GM12874 (cell line): ENCODE results near the gene TREML4.

ENCODE experiments used
- TF ChIP-seq, protein P1 (sequence below): IDR thresholded peaks from 2 replicates; pipeline ENCODE4 v1.5.1; 2011; ENCODE audit warnings: low read depth, mild to moderate bottlenecking, control low read depth, low read length, moderate library complexity; ENCODE audit not compliant: insufficient read depth

TREML4 gene

DNA sequence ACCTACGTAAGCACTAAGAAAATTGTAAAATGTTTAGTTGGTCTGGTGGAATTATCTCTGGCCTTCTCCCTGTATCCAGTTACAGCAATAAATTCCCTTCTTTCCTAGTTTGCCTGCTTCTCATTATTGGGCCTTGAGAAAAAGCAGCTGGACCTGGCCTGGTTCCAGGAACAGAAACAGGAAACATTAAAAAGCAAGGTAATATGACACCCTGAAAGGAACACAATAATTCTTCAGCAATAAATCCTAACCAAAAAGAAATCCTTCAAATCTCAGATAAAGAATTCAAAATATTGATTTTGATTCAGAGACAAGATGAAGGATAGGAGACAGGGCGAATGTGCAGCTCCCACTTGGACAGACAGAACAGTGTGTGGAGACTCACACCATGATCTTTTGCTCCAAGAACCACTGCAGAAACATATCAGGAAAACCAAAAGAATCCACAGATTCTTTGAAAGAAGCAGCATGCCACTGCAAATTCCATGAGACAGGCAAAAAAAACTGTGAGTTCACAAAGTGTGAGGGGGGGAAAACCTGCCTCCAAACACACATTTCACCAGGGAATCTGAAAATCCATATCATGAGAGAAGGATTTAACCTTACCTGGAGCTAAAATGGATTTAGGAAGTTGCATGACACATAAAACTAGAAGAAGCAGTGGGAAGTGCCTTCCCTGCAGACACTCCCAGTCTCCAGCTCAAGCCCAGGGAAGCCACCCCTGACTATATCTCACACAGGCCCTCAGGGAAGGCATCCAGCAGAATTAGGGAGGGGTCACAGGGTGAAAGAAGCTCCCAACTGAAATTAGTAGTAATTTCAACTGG lies 29.4 kb downstream of the TREML4 start:
- TF ChIP-seq, protein P1, sequence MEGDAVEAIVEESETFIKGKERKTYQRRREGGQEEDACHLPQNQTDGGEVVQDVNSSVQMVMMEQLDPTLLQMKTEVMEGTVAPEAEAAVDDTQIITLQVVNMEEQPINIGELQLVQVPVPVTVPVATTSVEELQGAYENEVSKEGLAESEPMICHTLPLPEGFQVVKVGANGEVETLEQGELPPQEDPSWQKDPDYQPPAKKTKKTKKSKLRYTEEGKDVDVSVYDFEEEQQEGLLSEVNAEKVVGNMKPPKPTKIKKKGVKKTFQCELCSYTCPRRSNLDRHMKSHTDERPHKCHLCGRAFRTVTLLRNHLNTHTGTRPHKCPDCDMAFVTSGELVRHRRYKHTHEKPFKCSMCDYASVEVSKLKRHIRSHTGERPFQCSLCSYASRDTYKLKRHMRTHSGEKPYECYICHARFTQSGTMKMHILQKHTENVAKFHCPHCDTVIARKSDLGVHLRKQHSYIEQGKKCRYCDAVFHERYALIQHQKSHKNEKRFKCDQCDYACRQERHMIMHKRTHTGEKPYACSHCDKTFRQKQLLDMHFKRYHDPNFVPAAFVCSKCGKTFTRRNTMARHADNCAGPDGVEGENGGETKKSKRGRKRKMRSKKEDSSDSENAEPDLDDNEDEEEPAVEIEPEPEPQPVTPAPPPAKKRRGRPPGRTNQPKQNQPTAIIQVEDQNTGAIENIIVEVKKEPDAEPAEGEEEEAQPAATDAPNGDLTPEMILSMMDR, result no peak

DNA sequence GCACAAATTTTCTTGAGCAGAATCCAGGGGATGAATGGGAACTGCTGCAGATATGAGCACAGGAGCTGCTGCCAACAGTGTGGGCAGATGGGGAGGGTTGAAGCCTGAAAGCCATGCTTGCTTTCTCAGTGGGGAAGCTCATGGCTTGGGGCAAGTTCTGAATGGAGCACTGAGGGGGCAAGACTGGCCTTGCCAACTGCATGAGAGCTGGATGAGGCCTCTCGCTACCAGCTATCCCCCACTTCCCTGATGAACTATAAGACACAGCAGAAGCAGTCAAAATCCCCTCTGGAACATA lies 30.0 kb downstream of the TREML4 start:
- TF ChIP-seq, protein P1, result no peak

DNA sequence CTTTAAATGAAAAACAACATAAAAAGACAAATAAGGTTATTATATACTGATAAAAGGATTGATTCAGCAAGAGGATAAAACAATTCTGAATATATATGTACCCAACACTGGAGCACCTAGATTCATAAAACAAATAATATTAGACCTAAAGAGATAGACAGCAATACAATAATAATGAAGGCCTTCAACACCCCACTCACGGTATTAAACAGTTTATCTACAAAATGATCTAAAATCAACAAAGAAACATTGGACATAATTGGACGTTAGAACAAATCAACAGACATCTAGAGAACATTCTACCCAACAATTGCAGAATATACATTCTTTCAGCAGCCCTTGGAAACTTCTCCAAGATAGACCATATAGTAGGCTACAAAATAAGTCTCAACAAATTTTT lies 34.3 kb downstream of the TREML4 start:
- TF ChIP-seq, protein P1, result no peak

DNA sequence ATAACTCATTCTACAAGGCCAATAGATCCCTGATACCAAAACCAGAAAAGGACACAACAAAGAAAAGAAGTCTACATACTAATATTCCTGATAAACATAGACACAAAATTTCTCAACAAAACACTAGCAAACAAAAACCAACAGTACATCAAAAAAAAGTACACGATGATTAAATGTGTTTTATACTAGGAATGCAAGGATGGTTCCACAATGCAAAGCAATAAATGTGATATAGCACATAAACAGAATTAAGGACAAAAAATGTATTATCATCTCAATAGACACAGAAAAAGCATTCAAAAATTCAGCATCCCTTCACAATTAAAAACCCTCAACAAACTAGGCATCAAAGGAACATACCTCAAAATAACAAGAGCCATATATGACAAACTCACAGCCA lies 35.1 kb downstream of the TREML4 start:
- TF ChIP-seq, protein P1, result no peak

DNA sequence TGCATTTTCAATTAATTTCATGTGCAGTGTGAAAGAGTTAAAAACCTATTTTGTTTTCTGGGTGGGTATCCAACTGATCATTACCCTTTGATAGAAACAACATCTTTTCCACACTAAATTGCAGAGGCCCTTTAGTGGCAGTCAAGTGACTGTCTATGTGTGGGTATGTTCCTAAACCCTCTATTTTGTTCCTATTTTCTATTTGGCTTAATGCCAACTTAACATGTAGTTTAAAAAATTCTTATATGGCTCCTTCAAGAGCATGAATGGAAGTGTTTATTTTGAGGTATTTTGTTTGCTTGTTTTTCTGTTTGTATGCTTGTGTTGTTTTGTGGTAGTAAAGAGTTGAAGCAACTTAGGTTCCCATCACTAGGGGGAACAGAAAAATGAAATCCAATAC lies 38.4 kb downstream of the TREML4 start:
- TF ChIP-seq, protein P1, result no peak

DNA sequence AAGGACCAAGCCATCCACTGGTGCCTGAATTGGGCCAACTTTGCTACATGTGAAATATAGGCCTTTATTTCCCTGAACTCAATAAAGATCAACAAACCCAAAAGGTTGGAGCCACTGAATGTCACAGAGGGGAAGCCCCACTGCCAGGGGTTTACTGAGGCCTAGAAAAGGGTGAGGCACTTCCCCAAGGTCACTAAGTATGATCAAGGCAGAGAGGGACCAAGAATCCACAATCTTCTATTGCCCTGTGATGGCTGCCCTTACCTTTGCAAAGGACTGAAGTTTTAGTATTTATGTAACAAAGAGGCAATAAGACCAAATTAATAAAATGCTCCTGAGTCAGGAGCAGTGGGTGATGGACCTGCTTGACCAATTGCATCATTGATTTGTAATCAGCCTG lies 40.3 kb downstream of the TREML4 start:
- TF ChIP-seq, protein P1, result no peak

DNA sequence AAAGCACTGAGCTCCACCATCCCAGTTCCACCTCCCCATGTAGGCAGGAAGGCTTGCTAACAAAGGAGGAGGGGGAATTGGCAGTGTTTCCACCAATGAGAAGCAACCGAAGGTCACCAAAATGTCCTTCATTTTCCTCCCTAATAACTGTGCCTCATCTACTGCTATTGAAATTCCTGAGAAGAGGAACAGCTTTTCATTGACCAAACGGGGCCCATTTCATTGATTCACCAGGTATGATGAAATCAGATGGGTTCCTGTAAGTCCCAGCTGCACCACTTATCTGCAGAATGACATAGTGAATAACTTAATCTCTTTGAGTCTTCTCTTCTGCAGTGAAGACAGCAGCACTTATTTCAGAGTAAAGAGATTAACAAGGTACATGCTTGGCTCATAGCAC lies 41.0 kb downstream of the TREML4 start:
- TF ChIP-seq, protein P1, result no peak
